Activated CD8-positive, alpha-beta memory T cell treated with anti-CD3 and anti-CD28 coated beads, Interleukin-2, amount 50 U/mL, for 4 hours (primary cell): Measurements from ENCODE around the gene NID1.
"Not testable (repeated sequence)": the region's sequence is repeated elsewhere in the genome, so short reads cannot be mapped to it uniquely, and the experiment has no call there.

ENCODE experiments used
- DNase-seq: peaks from one replicate; pipeline ENCODE4 v3.0.0-alpha.2; 2020

The NID1 gene

GRCh38 chr1:235933017-235933765 is 131.7 kb downstream of the NID1 start:
- no peak for DNase-seq

- DNase-seq, result no peak
These were observed 132.8 kb downstream of the NID1 start for GRCh38 chr1:235932090-235932510.

GRCh38 chr1:235931171-235931738 is 133.6 kb downstream of the NID1 start:
- DNase-seq, result no peak

GRCh38 chr1:235930543-235930942 is 134.3 kb downstream of the NID1 start:
- no peak for DNase-seq

GRCh38 chr1:235929216-235929615 is 135.7 kb downstream of the NID1 start:
- no peak for DNase-seq

- no peak for DNase-seq
These were observed 136.7 kb downstream of the NID1 start for GRCh38 chr1:235928197-235928596.

GRCh38 chr1:235927551-235927950 is 137.3 kb downstream of the NID1 start:
- not testable (repeated sequence) for DNase-seq
